CMK (cell line): Measurements from ENCODE around the gene BMP7.

Experiments
- DNase-seq: peaks from one replicate; pipeline ENCODE4 v3.0.0-alpha.2; 2010; ENCODE audit warnings: low read depth

Gene BMP7

DNA sequence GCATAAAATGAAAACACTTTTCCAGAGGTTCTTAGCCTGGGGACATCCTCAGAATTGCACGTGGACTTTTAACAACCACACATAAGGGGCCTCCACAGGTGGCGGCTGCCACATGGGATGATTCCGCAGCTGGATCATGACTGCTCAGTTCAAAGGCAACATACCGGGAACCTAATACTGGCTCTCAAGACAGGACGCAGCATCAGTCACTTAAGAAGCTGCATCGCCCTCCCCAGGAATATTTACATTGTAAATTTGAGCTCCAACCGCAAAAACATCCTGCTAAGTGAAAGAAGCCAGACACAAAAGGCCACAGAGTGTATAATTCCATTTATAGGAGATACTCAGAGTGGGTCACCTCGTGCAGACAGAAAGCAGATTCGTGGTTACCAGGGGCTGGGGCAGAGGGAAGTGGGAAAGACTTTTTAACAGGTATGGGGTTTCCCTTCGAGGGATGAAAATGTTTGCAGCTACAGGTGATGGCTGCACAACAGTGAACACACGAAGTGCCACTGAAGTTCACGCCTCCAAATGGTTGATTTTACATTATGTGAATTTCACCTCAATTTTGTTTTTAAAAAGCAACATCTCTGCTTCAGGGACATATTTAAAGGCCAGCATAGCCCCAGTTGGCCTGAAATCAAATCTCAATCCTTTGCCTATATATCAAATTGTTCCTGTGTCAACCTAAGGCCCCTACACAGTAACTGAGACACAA lies 141.5 kb downstream of the BMP7 start:
- no peak for DNase-seq

DNA sequence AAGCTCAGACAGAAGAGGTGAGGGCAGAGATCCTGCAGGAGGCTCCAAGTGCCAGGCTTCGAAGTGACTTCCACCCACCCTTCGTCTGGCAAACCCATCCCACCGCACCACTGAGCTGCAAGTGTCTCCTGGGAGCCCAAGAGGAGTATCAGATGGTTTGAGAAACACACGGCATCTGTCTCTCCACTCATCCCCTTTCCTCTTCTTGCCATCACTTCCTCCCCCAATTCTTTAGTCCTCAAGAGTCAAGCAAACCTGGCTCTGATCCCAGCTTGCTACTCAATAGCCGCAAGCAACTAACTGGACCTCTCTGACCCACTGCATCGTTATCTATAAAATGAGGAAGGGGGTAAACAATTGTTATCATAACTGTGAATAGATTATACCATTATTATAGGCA lies 142.1 kb downstream of the BMP7 start:
- no peak for DNase-seq

DNA sequence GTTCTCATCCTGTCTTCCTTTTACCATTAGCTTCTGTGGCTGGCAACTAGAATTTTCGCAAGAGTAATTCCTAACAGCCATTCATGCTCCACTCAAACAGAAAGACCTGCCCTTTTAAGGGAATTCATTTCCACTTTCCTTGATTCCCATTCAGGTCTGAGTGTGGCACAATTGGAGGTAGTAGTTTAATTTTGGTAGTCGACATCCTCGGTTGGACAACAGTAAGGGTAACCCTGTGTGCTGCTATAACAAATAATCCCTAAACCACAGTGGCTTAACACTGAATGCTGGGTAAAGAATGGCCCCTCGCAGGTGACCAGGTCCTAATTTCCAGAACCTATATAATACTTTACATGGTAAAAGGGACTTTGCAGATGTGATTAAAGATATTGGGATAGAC lies 142.9 kb downstream of the BMP7 start:
- DNase-seq: no peak

DNA sequence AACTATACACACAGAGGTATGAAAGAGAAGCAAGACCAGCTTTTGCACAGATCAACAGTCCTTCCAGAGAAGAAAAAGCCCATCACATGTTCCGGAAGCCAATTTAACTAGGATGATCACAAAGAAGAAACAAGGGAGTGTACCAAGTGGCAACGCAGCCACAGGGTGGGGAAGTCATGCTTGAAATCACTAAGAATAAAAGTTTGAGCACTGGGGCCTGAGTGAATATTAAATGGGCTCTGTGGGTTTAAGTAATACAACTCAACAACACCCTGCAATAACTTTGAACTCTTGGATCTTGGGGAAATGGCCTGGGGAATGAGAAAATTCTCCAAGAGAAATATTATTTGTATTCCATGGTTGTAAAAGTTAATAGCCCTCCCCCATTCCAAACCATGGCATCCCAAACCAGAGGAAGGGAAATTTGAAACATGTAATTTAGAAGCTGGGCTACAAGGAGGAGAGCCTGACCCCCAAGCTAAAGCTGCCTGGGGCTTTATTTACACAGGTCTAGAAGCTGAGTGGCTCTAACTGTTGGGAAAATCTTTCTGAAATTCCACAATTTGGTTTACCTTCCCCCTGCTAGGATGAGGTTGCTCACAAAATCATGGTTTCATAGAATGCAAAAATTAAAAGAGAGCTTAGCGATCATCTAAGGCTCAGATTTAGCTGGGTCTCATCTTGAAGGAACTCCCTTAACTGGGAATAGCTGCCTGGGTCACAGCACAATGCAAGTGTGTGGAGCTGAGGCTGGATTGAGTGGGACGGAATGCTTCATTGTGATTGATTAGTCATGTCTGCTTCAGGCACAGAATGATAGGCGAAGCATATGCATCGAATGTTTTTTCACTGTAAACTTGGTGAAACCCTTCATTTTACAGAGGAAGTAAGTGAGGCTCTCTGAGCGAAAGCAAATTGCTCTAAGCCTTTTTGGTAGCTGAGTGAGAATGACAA lies 143.6 kb downstream of the BMP7 start:
- DNase-seq: no peak

DNA sequence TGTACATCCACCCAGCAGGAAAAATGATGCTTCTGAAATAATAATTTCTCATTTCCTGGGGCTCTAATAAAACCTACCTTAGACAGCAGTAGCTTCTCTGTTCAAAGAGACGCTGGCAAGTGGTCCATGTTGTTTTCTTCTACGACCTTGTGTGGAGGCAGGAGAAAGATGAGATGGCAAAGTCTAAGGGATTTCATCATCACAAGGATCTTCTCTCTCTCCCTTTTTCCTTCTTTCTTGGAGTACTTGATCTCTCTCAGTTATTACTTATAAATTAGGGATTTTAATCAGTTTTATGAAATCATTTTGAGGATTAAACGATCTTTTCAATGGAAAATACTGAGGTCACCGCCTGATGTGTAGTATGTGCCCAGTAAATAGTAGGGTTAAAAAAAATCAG lies 147.5 kb downstream of the BMP7 start:
- DNase-seq: no peak
